Measurements from ENCODE around the gene HIPK4.
"Not testable (repeated sequence)": the region's sequence is repeated elsewhere in the genome, so short reads cannot be mapped to it uniquely, and the experiment has no call there.

HIPK4 gene

GRCh38 chr19:40392894-40393517, 3.0 kb upstream of the HIPK4 start:
- no peak for DNase-seq

- DNase-seq = no peak
These were observed 2.1 kb upstream of the HIPK4 start for GRCh38 chr19:40392123-40392522.

- no peak for DNase-seq
These were observed 437 bp downstream of the HIPK4 start for GRCh38 chr19:40389404-40390083.

GRCh38 chr19:40388481-40388880, 1.5 kb downstream of the HIPK4 start:
- DNase-seq = no peak

- DNase-seq = no peak
These were observed 2.8 kb downstream of the HIPK4 start for GRCh38 chr19:40387155-40387554.

GRCh38 chr19:40383668-40384248, 6.2 kb downstream of the HIPK4 start:
- DNase-seq = no peak

GRCh38 chr19:40381321-40381720, 8.7 kb downstream of the HIPK4 start:
- DNase-seq = no peak

- DNase-seq = no peak
These were observed 9.6 kb downstream of the HIPK4 start for GRCh38 chr19:40380199-40381037.

GRCh38 chr19:40379446-40380198, 10.4 kb downstream of the HIPK4 start:
- DNase-seq = no peak

GRCh38 chr19:40378509-40378908, 11.5 kb downstream of the HIPK4 start:
- DNase-seq = no peak

- DNase-seq = no peak
These were observed 12.1 kb downstream of the HIPK4 start for GRCh38 chr19:40377876-40378385.

GRCh38 chr19:40376286-40376862, 13.6 kb downstream of the HIPK4 start:
- DNase-seq = no peak

GRCh38 chr19:40374084-40374483, 15.9 kb downstream of the HIPK4 start:
- no peak for DNase-seq

GRCh38 chr19:40371802-40372122, 18.2 kb downstream of the HIPK4 start:
- no peak for DNase-seq

- DNase-seq = peak in 1 of 2 donors; percentile 27
These were observed 18.8 kb downstream of the HIPK4 start for GRCh38 chr19:40370997-40371801.

GRCh38 chr19:40370253-40370652, 19.7 kb downstream of the HIPK4 start:
- not testable (repeated sequence) for DNase-seq

GRCh38 chr19:40369797-40370196, 20.2 kb downstream of the HIPK4 start:
- DNase-seq = no peak

GRCh38 chr19:40367577-40368434, 22.2 kb downstream of the HIPK4 start:
- DNase-seq = no peak

- DNase-seq = no peak
These were observed 23.1 kb downstream of the HIPK4 start for GRCh38 chr19:40366697-40367561.

Measured in bone marrow (tissue), 2 donors.